ENCODE data around the gene CAMK2A.

The CAMK2A gene

DNA sequence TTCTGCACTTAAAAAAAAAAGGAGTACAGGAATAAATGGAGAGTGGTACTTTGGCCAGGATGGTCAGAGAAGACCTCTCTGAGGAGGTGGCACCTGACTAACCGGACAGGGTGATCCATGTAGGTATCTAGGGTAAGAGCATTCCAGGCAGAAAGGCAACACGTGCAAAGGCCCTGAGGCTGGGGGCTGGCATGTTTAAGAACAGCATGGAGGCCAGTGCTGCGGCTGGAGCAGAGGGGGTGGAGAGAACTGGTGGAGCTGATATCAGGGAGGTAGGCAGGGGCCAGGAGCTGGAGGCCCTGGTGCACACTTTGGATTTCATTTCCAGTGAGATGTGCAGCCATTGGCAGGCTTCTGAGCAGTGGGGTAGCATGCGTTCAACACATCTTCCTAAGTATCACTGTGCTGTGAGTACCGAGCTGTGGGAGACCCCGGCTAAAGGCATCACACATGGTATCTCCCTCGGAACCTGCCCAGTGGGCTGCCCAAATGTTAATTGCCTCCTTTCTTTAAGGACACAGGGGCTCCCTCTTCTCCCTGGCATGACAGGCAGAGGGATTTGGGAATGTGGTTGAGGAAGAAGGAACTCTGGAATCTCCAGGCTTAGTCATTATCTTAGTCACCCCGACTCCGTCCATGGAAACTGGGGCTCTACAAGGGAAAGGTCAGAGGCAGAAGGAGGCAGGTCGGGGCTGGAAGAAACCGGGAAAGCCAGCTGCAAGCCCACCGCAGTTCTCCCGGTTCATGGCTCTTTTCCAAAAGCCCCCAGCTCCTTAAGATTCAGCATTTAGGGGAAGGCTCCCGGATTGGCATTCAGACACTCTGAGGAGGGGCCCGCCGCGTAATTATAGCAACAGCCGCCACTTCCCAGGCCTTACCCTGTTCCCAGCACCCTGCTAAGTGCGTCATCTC is 81.1 kb downstream of the CAMK2A start:
- DNase-seq = no peak

DNA sequence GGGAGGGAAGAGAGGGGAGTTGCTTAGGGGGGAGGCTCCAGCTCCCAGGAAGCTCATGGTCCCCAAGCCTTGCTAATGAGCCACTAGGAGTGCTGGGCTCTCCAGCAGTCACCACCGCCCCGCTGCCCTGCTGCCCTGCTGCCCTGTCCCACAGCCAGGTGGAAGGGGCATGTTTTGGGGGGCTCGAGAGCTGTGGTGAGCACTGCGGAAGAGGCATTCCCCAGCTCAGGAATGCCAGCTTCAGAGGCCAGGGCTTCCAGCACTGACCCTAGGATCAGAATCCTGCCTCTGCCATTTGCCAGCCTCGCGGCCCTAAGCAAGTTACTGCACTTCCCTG is 82.8 kb downstream of the CAMK2A start:
- DNase-seq = no peak

DNA sequence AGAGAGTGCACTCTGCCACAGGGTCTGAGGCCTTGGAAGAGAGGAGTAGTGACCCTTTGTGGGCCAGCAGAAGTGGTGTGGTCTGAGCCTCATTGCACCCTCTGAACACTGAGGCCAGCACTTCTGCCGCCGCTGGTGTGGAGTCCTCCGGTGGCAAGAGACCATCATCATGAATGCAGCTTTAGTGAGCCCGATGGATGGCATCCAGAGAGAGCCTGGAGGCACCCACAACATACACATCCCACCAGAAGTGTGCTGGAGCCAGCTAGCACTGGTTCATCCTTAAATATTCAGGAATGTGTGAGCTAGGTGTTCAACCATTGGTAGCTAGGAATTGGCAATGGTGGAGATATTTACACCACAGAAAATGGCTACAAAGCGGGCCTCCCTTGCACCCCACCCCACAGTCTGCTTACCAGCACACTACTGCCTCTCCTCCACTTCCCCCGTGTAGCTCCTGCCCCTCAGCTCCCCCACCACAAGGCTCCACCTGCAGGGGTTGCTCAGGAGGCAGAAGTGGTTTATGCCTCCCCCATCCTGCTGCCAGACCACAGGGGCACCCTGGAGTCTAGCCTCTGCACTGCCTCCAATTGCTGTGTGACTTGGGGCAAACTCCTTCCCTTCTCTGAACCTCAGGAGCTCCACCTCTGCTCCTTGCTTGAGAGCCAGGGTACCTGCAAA is 83.3 kb downstream of the CAMK2A start:
- DNase-seq = no peak

DNA sequence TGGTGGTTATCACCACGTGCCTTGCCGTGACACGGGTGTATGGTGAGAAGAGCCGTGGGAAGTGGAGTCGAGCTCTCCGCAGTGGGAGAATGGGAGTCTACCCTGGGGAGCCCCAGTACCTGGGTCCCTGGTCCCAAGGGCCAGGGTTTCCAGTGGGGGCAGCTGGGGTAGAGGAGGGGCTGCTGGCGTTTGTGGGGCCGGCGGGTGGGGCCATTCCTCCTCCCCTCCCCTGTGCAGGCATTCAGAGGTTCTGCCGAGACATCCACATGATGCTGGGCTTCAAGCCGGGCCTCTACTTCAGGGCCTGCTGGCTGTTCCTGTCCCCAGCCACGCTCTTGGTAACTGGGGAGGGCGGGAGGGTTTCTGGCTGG is 85.0 kb downstream of the CAMK2A start:
- no peak for DNase-seq

DNA sequence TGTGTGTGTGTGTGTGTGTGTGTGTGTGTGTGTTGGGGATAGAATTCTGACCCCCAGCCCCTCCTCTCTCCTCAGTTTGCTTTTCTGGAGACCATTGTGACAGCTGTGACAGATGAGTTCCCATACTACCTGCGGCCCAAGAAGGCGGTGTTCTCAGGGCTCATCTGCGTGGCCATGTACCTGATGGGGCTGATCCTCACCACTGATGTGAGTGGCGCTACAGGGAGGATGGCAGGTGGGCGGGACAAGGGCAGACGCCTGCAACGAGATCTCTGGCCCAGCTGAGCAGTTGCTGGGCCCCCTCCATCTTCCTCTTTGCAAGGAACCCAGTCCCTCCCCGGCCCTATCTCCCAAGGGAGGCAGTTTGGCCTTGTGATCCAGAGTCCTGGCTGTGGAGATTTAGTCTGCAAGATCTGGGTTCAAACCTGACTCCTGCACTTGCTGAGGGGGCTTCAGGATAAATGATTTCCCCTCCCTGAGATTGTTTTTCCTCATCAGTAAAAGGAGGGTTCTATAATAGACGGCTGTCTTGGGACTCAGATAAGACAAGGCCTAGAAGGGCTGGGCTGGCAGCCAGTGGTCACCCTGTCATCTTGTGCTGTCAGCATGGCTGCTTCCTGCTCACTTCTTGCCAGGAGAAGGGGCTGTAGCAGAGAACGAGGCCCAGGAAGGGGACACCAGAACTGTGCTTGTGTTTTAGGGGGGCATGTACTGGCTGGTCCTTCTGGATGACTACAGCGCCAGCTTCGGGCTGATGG is 85.6 kb downstream of the CAMK2A start:
- no peak for DNase-seq

DNA sequence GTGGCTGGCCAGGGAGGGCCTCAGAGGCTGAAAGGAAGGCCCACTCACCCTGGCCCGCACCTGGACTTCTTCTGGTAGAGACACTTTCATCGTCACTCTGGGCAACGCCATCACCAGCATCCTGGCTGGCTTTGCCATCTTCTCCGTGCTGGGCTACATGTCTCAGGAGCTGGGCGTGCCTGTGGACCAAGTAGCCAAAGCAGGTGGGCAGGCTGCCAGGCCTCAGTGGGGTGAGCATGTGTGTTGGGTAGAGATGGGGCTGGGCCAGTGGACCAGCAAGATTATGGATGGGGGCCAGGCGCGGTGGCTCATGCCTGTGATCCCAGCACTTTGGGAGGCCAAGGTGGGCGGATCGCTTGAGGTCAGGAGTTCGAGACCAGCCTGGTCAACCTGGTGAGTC is 87.1 kb downstream of the CAMK2A start:
- no peak for DNase-seq

DNA sequence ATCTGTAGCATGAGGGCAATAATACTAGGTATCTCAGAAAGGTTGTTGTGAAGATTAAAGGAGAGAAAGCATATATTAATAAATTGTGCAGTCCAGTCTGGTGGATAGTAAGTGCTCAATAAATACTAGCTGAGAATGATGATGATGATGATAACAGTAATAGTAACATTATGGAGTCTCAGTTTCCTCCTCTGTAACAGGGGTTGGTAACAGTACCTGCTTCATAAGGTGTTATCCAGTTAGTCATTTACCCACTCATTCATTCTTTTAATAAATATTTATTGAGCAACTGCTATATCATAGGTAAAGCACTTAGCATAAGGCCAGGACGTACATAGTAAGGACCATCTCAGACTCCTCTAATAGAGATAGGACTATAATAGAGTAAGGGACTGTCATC is 92.1 kb downstream of the CAMK2A start:
- no peak for DNase-seq

DNA sequence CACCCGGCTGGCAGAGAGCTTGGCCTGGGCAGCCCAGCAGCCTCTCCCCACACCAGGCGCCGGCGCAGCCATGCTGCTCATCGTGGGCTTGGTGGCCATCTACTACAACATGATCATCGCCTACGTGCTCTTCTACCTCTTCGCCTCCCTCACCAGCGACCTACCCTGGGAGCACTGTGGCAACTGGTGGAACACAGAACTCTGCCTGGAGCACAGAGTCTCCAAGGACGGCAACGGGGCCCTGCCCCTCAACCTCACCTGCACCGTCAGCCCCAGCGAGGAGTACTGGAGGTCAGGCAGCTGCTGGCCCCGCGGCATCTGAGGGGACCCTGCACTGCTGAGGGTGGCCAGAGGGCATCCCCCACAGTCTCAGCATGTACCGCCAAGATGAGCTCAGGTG is 92.6 kb downstream of the CAMK2A start:
- no peak for DNase-seq

DNA sequence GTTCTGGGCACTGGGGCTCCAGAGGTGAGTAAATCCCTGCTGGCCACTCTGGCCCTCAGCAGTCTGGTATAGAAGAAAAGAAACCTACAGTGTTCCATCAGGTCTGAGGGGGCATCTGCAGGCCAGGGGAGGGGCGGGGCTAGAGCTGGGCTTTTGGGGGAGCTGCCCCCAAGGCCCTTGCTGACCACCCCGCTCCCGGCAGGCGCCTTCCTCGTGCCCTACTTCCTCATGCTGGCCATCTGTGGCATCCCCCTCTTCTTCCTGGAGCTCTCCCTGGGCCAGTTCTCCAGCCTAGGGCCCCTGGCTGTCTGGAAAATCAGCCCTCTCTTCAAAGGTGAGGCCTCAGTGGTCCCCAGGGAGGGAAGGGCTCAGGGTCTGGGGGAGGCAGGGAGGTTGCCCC is 93.1 kb downstream of the CAMK2A start:
- DNase-seq = no peak

DNA sequence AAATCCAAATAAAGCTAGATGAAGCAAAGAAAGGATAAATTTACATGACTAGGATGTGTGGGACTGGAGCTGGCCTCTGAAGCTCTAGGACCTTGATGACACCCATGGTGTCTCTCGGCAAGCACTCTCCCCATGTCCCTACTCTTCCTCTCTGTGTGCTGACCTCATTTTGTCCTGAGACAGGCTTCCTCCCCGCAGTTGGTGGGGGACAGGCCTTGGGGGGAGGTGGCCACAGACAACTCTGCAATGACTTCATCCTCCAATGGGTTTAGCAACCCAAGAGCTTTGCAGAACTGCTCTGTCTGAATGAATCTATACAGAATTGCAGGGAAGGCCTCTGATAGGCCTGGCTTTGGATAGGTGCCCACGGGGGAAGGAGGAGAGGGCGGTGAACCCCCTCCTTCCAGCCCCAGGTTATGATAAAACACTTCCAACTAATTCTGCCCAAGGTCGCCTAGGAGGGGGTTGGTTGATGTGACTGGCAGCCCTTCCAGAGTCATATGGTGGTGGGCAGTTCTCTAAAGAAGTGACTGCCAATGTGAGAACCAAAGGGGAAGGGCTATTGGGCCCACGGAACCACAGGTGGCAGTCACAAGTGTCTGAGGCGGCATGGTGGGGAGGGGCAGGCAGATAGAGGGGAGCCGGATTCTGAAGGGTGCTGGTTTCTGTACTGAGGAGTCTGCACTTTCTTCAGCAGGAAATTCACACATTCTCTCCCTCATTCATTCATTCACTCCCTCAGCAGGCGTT is 93.7 kb downstream of the CAMK2A start:
- DNase-seq = no peak

DNA sequence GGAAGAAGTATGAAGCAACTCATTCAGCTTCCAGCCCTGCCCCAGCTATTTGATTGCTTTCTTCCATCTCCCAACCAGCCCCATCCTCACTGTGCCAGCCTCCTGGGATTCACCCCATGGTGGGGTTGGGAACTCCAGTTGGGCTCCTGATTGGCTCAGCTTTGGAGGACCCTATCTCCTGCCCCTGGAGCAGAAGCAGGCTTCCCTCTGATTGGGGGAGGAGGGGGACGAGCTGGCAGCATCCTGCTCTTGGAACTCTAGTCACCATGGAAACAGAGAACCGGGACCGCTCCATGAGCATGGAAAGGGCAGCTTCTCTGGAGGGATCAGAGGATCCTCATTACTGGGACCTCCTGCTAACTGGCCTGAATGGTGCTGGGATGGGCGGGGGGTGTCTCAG is 97.1 kb downstream of the CAMK2A start:
- no peak for DNase-seq

DNA sequence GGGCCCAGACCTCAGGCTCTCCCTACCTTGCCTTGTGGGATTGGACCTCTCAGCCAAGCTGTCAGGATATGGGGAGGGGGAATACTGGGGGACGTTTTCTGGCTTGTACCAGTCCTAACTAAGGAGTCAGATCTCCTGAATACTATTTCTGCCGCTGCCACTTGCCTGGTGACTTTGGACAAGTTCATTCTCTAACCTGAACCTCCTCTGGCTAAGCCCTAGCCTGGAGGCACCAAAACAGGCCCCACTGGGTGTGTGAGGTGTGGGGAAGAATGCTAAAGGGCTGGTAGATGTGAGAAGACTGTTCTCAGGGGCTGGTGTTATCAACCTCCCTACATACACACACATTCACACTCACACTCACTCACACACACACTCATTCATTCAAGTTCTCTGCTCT is 98.6 kb downstream of the CAMK2A start:
- no peak for DNase-seq

DNA sequence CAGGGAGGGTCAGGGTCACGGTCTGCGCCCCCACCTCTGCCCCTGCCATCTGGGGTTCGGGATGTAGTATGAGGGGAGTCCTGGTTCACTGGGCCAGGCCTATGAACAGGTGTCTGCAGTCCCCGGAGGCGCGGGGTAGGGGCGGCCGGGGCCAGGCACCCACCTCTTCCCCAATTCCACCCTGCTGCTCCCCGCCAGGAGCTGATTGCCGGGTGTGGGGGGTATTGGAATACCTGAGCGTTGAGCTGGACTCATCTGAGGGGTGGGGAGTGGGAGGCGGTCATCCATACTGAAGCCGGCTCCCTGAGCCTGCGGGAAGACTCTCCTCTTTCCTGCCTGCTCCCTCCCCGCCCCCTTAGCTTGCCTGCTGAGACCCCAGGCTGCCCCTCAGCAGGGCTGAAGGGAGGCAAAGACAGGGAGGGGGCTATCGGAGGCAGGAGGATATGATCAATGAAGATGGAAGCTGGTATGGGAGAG is 99.0 kb downstream of the CAMK2A start:
- no peak for DNase-seq

DNA sequence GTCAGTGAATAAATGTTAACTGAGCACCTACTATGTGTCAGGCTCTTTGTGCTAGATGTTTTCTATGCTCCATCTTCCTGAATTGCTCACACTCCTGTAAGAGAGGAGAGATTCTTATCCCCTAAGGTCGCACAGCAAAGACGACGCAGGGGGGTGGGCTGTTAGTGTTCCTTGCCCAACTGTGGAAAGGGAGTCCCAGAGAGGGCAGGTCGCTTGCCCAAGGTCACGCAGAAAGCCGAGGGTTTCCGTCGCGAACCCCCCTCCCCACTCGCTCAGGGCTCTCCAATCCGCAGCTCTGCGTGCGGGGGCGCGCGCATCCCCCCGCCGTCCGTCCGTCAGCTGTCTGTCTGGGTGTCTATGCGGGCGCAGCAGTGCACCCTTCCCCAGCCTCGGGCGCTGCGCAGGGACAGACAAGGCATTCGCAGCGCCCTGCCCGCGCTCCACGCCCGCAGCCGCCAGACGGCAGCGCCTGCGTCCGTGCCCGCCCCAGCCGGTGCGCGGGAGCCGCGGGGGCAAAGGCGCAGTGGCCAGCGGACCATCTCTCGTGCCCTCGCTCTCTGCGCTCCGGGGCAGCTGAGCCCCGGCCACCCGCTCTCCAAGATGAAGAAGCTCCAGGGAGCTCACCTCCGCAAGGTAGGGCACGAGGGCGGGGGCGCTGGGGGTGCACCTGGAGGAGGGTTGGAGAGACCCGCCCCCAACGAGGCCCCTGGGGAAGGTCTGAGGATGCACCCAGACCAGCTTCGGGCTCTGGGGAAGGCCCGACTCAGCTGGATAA is 99.7 kb downstream of the CAMK2A start, which contains the start of gene SLC6A7:
TSS of gene SLC6A7 (plus strand) at position 335 of the 775 bp plus-strand sequence. CDS start at position 601, 266 bp downstream.
- no peak for DNase-seq

DNA sequence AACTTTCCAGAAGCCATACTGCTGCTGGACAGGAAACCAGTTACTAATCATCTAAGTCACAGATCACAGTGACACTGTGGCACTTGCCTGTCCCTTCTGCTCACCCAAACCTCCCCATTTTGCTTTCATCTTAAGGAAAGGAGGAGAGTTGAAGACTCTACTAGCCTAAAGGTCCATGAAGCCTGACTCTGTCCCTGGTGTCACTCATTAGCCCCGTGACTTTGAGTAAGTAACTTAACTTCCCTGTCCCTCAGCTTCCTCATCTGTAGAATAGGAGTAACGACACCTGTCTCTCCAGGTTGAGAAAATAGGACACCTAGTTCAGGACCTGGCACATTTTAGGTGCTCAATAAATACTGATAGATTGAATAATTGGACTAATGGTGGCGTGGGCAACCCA is 100.2 kb downstream of the CAMK2A start:
- DNase-seq = no peak

DNA sequence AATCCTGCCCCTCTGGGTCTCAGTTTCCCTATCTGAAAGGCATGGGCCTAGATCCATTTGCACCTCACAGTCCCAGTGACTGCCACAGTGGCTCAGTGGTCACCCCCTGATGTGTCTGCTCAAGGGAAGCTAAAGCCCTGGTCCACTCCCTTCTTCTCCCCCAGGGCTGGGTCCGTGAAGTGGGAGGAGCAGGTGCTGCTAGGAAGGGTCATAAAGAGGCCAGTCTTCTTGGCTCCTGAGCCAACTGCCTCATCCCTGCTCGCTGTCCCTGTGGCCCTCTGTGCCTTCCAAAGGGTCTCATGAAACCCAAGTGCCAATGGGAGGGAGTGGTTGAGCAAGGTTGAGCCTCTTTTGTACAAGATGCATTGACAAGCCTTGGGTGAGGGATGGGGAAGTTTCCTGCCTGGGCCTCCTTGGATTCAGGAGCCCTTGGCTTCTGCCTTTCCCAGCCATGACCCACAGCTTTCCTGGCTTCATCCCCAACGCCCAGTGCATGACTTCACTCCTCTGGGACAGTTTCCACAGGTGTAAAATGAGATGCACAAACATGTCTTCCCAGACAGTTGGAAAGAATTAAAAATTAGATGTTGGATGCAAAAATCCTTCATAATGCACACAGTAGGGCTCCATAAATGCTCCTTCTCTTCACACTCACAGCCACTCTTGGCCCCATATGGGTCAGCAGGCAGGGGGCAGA is 101.3 kb downstream of the CAMK2A start:
- DNase-seq = no peak

DNA sequence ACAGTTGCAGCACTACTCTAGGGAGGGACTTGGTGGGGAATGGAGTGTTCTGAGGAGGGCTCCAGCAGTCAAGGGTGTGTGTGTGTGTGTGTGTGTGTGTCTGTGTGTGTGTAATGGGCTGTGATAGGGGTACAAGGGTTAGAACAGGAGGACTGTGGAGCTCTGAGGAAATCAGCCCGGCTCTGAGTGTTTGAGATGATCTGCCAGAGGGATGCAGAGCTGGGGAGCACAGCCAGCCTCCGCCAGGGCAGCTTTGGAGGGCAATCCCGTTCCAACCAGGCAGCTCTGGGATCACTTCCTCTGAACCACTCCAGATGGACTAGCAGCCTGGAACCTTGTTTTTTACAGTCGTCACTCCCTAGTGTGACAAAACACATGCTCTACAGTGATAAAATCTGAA is 102.7 kb downstream of the CAMK2A start:
- no peak for DNase-seq

DNA sequence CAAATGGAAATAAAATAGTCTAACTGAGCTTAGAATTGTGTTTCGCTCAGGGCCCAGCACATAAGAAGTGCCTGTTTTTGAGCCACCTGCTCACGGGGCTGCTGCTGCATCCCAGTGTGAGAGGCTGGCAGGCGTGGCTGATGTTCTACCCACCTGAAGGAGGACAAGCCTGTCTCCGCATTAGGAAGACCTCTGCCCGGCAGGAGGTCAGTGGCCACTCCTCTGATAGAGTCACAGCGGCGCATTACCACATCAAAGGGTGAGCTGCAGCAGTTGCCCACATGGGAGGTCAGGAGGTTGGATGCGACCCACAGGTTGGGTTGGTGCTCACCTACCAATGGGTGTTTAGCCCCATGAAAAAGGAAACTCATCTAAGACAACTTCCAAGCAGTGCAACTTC is 103.4 kb downstream of the CAMK2A start:
- DNase-seq = no peak

DNA sequence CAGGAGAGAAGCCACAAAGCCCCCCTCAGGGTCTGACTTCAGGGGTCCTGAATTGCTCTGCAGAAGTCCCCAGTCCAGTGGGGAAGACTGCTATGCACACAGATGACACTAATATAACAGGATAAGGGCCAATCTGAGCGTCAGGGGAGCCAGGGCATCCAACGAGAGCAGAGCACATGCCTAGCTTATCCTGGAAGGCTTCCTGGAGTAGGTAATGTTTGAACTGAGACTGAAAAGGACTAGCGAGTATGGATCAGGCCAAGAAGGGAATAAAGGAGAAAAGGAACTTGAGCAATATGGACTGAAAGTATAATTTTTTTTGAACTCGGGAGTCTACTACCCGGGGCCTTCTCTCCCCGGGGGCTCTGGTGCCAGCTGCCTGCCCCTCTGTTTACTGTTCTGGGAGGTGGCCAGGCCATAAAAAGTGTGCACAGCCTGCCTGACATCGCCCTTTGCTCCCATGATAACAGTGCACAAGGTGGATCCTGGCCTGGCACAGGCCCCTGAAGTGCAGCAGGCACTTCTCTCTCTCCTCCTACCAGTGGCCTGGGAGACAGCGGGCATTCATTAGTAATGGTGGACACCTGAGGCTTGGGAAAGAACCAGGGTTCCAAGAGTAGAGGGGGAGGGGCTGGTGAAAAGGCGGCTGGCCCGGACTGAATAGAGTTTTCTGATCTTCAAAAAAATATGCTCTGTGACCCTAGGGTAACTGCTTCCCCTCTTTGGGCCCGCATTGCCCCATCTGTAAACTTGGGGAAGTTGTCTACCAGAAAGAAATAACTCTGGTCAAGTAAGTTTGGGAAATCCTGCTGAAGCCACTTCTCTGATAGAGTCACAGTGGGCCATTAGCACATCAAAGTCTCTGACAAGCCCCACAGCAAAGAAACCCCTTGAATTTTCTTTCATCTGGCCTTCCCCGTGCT is 104.3 kb downstream of the CAMK2A start:
- no peak for DNase-seq

DNA sequence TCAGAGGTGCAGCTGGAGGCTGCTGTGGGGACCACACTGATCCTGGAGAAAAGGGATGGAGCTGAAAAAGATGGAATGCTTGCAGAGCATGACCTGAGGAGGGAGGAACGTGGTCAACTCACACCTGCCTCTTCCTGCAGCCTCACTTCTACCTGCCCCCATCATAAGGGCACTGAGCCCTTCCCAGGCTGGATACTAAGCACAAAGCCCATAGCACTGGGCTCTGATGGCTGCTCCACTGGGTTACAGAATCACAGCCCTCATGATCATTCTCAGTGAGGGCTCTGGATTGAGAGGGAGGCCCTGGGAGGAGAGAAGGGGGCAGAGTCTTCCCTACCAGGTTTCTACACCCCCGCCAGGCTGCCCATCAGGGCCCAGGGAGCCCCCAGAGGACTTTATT is 105.6 kb downstream of the CAMK2A start:
- DNase-seq = no peak
